CD4-positive, alpha-beta memory T cell (primary cell): Measurements from ENCODE around the gene SMAD5. TPM values are rescaled to one million over a fixed set of nuclear protein-coding genes. Genes with fewer than 3 reads are reported as not detected.

Source experiments
- CTCF ChIA-PET: fragments of 350-600 bp; sonication (Branson Sonifier 250); formaldehyde crosslinking; loops from one replicate; lab custom pipeline; 2021; ENCODE audit warnings: inconsistent platforms; ENCODE audit not compliant: partially characterized antibody; lab: Charles Lee
- POLR2A ChIA-PET: fragments of 350-600 bp; sonication (Branson Sonifier 250); formaldehyde crosslinking; loops from one replicate; lab custom pipeline; 2021; ENCODE audit not compliant: partially characterized antibody; lab: Charles Lee
- DNase-seq, 5 donors: peaks; one replicate each; pipeline versions ENCODE4 v3.0.0 to v3.0.0-alpha.2; 2020 to 2022; ENCODE audit warnings: mixed read lengths in 1 of 5
- H3K27ac ChIP-seq: one replicate; pipeline ENCODE4 v1.7.0; 2013; ENCODE audit warnings: low read depth, low read length
- H3K27me3 ChIP-seq: 2 replicates; pipeline ENCODE4 v1.7.0; 2013; ENCODE audit warnings: mild to moderate bottlenecking, low read length, moderate library complexity; ENCODE audit not compliant: insufficient read depth
- H3K36me3 ChIP-seq: 2 replicates; pipeline ENCODE4 v1.7.0; 2013; ENCODE audit warnings: mild to moderate bottlenecking, low read length, moderate library complexity; ENCODE audit not compliant: insufficient read depth
- H3K4me1 ChIP-seq: 2 replicates; pipeline ENCODE4 v1.7.0; 2013; ENCODE audit warnings: mild to moderate bottlenecking, low read length, moderate library complexity; ENCODE audit not compliant: insufficient read depth
- H3K4me3 ChIP-seq, 2 donors: one replicate each; pipeline ENCODE4 v1.7.0; 2013; ENCODE audit warnings: low read length in 2 of 2, mild to moderate bottlenecking in 1 of 2
- H3K9me3 ChIP-seq, 2 donors: one replicate each; pipeline ENCODE4 v1.7.0; 2013; ENCODE audit warnings: low read length in 2 of 2, control low read depth in 1 of 2; ENCODE audit not compliant: control insufficient read depth in 1 of 2
- H3K27ac Mint-ChIP-seq, 7 donors: one replicate each; pipeline ENCODE4 v1.8.0; 2020 to 2021; ENCODE audit warnings: mixed read lengths in 7 of 7, mild to moderate bottlenecking in 6 of 7, inconsistent platforms in 3 of 7, moderate library complexity in 3 of 7
- H3K27me3 Mint-ChIP-seq, 2 donors: one replicate each; pipeline ENCODE4 v1.8.0; 2020 to 2021; ENCODE audit warnings: mixed read lengths in 2 of 2
- H3K36me3 Mint-ChIP-seq, 2 donors: one replicate each; pipeline ENCODE4 v1.8.0; 2020 to 2021; ENCODE audit warnings: mixed read lengths in 2 of 2, inconsistent platforms in 1 of 2, mild to moderate bottlenecking in 1 of 2
- H3K4me1 Mint-ChIP-seq, 4 donors: one replicate each; pipeline ENCODE4 v1.8.0; 2020 to 2021; ENCODE audit warnings: mixed read lengths in 4 of 4, mild to moderate bottlenecking in 1 of 4
- H3K4me3 Mint-ChIP-seq, 8 donors: one replicate each; pipeline ENCODE4 v1.8.0; 2020 to 2021; ENCODE audit warnings: mixed read lengths in 8 of 8, mild to moderate bottlenecking in 7 of 8, moderate library complexity in 6 of 8, inconsistent platforms in 3 of 8
- H3K9me3 Mint-ChIP-seq, 8 donors: one replicate each; pipeline ENCODE4 v1.8.0; 2020 to 2021; ENCODE audit warnings: mixed read lengths in 8 of 8, mild to moderate bottlenecking in 5 of 8, inconsistent platforms in 3 of 8, moderate library complexity in 1 of 8
- intact Hi-C: fragments of 100-400 bp; cut with micrococcal nuclease; formaldehyde crosslinking; loops from one replicate; pipeline ENCODE4 v1.15.1; 2023
- polyA plus RNA-seq, 2 donors: library from polyadenylated mRNA; unstranded; fragments of 300-500 nt; fragmentation: Illumina TruSeq; gene quantifications; one replicate each; pipeline ENCODE4 v1.2.3, GENCODE V29; 2021
- total RNA-seq, 2 experiments: library from RNA; stranded (reverse); gene quantifications; one replicate each; pipeline ENCODE4 v1.2.3, GENCODE V29; 2021

SMAD5 gene
- total and polyA plus RNA-seq, 4 experiments from 2014 or later, result 13.6 to 27.3 (median 19.8) TPM

DNA sequence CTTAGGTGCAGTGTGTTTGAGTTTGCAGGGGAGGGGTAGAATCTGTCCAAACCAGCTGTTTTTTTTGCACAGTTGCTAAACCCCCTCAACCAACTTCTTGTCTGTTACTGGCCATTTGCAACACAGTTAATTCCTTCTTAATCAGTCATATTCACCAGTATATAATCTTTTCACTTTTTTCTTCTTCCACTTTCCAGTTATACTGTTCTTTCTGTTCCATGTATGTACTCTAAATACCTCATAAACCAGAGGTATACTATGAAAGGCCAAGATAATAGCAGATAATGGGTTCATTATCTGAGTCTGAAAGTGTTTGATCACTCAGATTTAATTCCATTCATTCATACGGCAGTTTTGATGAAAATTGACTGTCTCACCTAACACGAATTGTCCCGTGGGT is 11.1 kb downstream of the SMAD5 start:
- Histone ChIP-seq H3K27me3 (no peaks in the 10 kb centered on the region), H3K36me3 (no peaks in the 10 kb centered on the region), H3K9me3 (no peaks in the 10 kb centered on the region), H3K4me3 (no peak overlapping the region), H3K27ac (no peak overlapping the region), H3K4me1 (no peaks in the 10 kb centered on the region)
- Mint-ChIP-seq H3K4me1 (peaks cover 10 to 18% (median 13%) of the 10 kb centered on the region in 4 donors), H3K4me3 (no peak overlapping the region), H3K9me3 (no peaks in the 10 kb centered on the region), H3K27me3 (no peaks in the 10 kb centered on the region), H3K27ac (no peak overlapping the region), H3K36me3 (no peaks in the 10 kb centered on the region)
- POLR2A ChIA-PET, result no interaction called here
- CTCF ChIA-PET, result no interaction called here
- no peak for DNase-seq
- intact Hi-C loops, result no loop called here

DNA sequence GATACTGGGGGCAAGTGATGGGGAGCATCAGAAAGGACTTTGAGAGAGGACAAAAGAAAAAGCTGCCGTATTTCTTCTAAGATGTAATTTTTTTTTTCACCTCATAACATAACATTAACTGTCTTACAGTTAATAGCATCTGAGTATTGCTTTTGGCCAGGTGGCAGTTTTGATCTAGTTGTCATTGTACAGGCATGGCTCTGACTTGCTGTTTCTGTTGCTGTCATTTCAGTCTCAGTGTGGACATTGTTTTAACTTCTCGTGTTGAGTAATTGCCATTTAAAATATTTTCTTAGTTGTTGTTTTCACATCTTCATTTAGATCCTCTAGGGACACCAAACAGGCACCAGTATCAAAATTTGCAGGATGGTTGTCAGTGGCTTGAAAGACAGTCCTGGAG is 12.4 kb downstream of the SMAD5 start:
- H3K4me1 Mint-ChIP-seq, result peaks cover 5 to 17% (median 8%) of the 10 kb centered on the region in 4 donors
- H3K9me3 ChIP-seq, result no peaks in the 10 kb centered on the region
- no peak overlapping the region for H3K4me3 Mint-ChIP-seq
- no peaks in the 10 kb centered on the region for H3K9me3 Mint-ChIP-seq
- no peak overlapping the region for H3K27ac Mint-ChIP-seq
- CTCF ChIA-PET, result no interaction called here
- intact Hi-C loops, result no loop called here
- H3K27ac ChIP-seq, result no peak overlapping the region
- POLR2A ChIA-PET, result no interaction called here
- H3K27me3 Mint-ChIP-seq, result no peaks in the 10 kb centered on the region
- no peak overlapping the region for H3K4me3 ChIP-seq
- no peaks in the 10 kb centered on the region for H3K36me3 Mint-ChIP-seq
- DNase-seq, result no peak
- no peaks in the 10 kb centered on the region for H3K36me3 ChIP-seq
- no peaks in the 10 kb centered on the region for H3K4me1 ChIP-seq
- no peaks in the 10 kb centered on the region for H3K27me3 ChIP-seq

DNA sequence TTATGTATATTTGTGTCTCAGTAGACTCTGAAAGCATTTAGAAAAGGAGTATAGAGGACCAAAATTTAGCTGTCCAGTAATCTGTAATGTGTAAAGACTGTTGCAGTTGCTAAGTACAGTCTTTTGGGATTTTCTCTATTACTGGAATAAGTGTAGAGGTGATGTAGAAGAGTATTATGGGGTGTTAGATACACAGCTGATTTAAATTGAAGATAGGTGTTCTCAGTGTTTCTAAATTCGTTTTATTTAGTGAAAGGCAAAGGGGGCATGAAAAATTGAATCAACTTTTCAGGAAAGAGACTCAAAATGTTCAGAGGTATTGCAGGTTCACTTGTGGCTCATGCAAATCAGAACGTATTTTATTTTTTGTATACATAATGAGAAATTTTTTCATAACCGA is 13.6 kb downstream of the SMAD5 start:
- no peaks in the 10 kb centered on the region for H3K9me3 ChIP-seq
- Mint-ChIP-seq H3K4me3 (no peak overlapping the region), H3K4me1 (peaks cover 5 to 19% (median 9%) of the 10 kb centered on the region in 4 donors), H3K27me3 (no peaks in the 10 kb centered on the region), H3K27ac (no peak overlapping the region), H3K36me3 (no peaks in the 10 kb centered on the region), H3K9me3 (no peaks in the 10 kb centered on the region)
- no peak overlapping the region for H3K27ac ChIP-seq
- ChIA-PET POLR2A (no interaction called here), CTCF (interaction anchor here (1.2 kb wide), 1 partner anchor 14 kb away, joined by 4 read pairs; the partner anchor contains the start of gene SMAD5)
- intact Hi-C loops, result no loop called here
- H3K4me3 ChIP-seq, result no peak overlapping the region
- no peaks in the 10 kb centered on the region for H3K4me1 ChIP-seq
- no peaks in the 10 kb centered on the region for H3K36me3 ChIP-seq
- H3K27me3 ChIP-seq, result no peaks in the 10 kb centered on the region
- DNase-seq, result no peak

DNA sequence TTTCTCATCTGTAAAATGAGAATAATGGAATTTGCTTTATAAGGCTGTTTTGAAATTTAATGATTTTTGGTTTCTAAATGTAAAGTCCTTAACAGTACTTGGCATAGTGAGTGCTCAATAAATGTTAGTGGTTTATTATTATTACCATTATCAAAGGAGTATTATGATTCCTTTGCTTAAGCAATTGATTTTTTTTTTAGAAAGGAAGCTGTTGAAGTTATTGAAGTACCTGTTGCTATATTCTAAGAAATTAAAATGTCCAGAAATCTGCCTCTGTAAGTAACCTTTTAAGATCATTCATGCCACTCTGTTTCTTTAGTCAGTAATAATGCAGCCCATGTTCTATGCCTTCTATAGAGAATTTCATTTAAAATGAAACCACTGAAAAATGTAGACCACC is 15.0 kb downstream of the SMAD5 start:
- H3K4me1 Mint-ChIP-seq, result peaks cover 5 to 23% (median 10%) of the 10 kb centered on the region in 4 donors
- H3K36me3 Mint-ChIP-seq, result peaks cover 0 to 3% of the 10 kb centered on the region in 2 donors
- Histone ChIP-seq H3K9me3 (no peaks in the 10 kb centered on the region), H3K4me1 (no peaks in the 10 kb centered on the region), H3K27me3 (no peaks in the 10 kb centered on the region), H3K36me3 (no peaks in the 10 kb centered on the region), H3K4me3 (no peak overlapping the region), H3K27ac (no peak overlapping the region)
- no peak for DNase-seq
- ChIA-PET POLR2A (no interaction called here), CTCF (no interaction called here)
- H3K27me3 Mint-ChIP-seq, result no peaks in the 10 kb centered on the region
- H3K27ac Mint-ChIP-seq, result no peak overlapping the region
- H3K4me3 Mint-ChIP-seq, result no peak overlapping the region
- intact Hi-C loops, result no loop called here
- H3K9me3 Mint-ChIP-seq, result no peaks in the 10 kb centered on the region

DNA sequence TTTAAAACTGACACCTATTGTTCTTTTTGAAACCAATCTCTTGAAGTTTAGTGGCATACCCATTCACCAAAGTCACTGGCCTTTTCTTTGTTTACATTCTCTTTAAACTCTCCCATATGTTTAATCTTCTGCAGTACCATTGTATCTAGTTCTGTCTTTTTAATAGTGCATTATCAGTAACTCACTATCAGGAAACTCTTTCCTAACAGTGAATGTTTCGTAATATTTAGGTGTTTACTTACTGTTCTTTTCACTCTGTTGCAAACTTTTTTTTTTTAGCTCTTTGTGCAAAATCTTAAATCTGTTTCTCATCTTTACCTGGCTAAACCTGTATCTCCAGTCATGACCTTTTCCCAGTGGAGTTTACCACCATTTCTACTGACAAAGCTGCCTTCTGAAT is 17.2 kb downstream of the SMAD5 start:
- H3K4me3 ChIP-seq, result no peak overlapping the region
- no peaks in the 10 kb centered on the region for H3K4me1 ChIP-seq
- Mint-ChIP-seq H3K4me3 (no peak overlapping the region), H3K36me3 (peaks cover 15 to 16% of the 10 kb centered on the region in 2 donors), H3K9me3 (no peaks in the 10 kb centered on the region), H3K27me3 (no peaks in the 10 kb centered on the region), H3K27ac (no peak overlapping the region), H3K4me1 (peaks cover 5 to 23% (median 14%) of the 10 kb centered on the region in 4 donors)
- H3K9me3 ChIP-seq, result no peaks in the 10 kb centered on the region
- H3K27ac ChIP-seq, result no peak overlapping the region
- ChIA-PET CTCF (no interaction called here), POLR2A (no interaction called here)
- no peak for DNase-seq
- peaks cover 5% of the 10 kb centered on the region for H3K36me3 ChIP-seq
- intact Hi-C loops, result no loop called here
- no peaks in the 10 kb centered on the region for H3K27me3 ChIP-seq

DNA sequence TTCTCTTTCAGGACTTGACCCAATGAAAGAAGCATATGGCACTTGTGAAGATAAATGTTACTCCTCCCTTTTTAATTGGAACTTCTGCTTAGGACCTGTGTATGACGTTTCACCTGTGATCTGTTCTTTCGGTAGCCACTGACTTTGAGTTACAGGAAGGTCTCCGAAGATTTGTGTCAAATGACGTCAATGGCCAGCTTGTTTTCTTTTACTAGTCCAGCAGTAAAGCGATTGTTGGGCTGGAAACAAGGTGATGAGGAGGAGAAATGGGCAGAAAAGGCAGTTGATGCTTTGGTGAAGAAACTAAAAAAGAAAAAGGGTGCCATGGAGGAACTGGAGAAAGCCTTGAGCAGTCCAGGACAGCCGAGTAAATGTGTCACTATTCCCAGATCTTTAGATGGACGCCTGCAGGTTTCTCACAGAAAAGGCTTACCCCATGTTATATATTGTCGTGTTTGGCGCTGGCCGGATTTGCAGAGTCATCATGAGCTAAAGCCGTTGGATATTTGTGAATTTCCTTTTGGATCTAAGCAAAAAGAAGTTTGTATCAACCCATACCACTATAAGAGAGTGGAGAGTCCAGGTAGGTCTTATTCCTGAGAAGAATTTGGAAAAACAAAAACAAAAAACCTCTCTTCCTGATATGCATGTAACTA is 21.1 kb downstream of the SMAD5 start:
- CTCF ChIA-PET, result interaction anchor here (1.0 kb wide), 1 partner anchor 22 kb away, joined by 3 read pairs; no protein-coding TSS in a partner anchor
- Mint-ChIP-seq H3K27me3 (no peaks in the 10 kb centered on the region), H3K9me3 (no peaks in the 10 kb centered on the region), H3K27ac (peak overlapping the region in 1 of 7 donors; percentile 79), H3K36me3 (peaks cover 32 to 34% of the 10 kb centered on the region in 2 donors), H3K4me3 (no peak overlapping the region), H3K4me1 (peaks cover 0 to 14% (median 10%) of the 10 kb centered on the region in 4 donors)
- intact Hi-C loops, result no loop called here
- Histone ChIP-seq H3K4me3 (no peak overlapping the region), H3K36me3 (peaks cover 5% of the 10 kb centered on the region), H3K27ac (no peak overlapping the region), H3K27me3 (no peaks in the 10 kb centered on the region), H3K4me1 (no peaks in the 10 kb centered on the region), H3K9me3 (no peaks in the 10 kb centered on the region)
- DNase-seq, result no peak
- POLR2A ChIA-PET, result no interaction called here

DNA sequence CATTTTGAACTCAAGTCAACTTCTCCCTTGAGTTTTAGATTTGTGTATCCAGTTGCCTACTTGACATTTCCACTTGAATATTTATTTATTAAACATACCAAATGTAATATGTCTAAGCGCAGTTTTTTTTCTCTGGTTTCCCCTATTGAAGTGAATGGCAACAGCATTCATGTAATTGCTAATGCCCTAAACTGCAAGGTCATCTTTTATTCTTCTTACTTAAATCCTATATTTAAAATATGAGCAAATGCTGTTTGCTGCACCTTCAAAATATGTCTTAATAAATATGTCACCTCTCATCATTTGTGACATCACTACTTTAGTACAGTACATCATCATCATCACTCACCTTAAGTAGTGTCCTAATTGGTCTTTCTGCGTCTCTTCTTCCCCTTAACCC is 22.4 kb downstream of the SMAD5 start:
- Mint-ChIP-seq H3K4me3 (no peak overlapping the region), H3K27me3 (no peaks in the 10 kb centered on the region), H3K36me3 (peaks cover 32 to 34% of the 10 kb centered on the region in 2 donors), H3K27ac (no peak overlapping the region), H3K4me1 (peaks cover 0 to 12% (median 7%) of the 10 kb centered on the region in 4 donors), H3K9me3 (no peaks in the 10 kb centered on the region)
- Histone ChIP-seq H3K27ac (no peak overlapping the region), H3K9me3 (no peaks in the 10 kb centered on the region), H3K4me3 (no peak overlapping the region), H3K4me1 (no peaks in the 10 kb centered on the region), H3K36me3 (peaks cover 5% of the 10 kb centered on the region), H3K27me3 (no peaks in the 10 kb centered on the region)
- intact Hi-C loops, result no loop called here
- DNase-seq, result no peak
- ChIA-PET POLR2A (no interaction called here), CTCF (no interaction called here)
